ENCODE results near the gene MRI1.

DNA sequence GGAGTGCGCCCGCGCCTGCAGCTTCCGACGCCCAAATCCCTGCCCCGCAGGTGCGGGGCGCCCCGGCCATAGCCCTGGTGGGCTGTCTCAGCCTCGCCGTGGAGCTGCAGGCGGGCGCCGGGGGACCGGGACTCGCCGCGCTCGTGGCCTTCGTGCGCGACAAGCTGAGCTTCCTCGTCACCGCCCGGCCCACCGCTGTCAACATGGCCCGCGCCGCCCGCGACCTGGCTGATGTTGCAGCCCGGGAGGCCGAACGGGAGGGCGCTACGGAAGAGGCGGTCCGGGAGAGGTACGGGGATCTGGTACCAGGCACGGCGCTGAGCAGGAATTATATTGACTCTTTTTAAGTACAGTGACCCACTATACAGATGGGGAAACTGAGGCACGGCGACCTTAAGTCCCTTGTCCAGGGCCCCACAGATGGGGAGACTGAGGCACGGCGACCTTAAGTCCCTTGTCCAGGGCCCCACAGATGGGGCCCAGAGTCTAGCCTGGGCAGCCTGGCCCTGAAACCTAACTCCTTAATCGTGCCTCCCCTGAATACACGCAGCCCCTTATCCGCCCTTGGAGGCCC is 586 bp downstream of the MRI1 start:
- TF ChIP-seq, protein P1, sequence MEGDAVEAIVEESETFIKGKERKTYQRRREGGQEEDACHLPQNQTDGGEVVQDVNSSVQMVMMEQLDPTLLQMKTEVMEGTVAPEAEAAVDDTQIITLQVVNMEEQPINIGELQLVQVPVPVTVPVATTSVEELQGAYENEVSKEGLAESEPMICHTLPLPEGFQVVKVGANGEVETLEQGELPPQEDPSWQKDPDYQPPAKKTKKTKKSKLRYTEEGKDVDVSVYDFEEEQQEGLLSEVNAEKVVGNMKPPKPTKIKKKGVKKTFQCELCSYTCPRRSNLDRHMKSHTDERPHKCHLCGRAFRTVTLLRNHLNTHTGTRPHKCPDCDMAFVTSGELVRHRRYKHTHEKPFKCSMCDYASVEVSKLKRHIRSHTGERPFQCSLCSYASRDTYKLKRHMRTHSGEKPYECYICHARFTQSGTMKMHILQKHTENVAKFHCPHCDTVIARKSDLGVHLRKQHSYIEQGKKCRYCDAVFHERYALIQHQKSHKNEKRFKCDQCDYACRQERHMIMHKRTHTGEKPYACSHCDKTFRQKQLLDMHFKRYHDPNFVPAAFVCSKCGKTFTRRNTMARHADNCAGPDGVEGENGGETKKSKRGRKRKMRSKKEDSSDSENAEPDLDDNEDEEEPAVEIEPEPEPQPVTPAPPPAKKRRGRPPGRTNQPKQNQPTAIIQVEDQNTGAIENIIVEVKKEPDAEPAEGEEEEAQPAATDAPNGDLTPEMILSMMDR (IDR thresholded peaks at IDR 0.05) = no peak
- TF ChIP-seq EP300 (IDR thresholded peaks at IDR 0.05; ENCODE audit: low read depth) = no peak
- TF ChIP-seq POLR2AphosphoS5 (IDR thresholded peaks at IDR 0.05) = no peak
- no peak for TF ChIP-seq POLR2A (IDR thresholded peaks at IDR 0.05)

Data from transverse colon (tissue), 4 donors.